Skeletal muscle tissue (tissue), 4 donors: ENCODE results near the gene OR2V1. TPM values are rescaled to one million over a fixed set of nuclear protein-coding genes. Genes with fewer than 3 reads are reported as not detected.

Experiments
- H3K27ac ChIP-seq: one replicate; pipeline ENCODE4 v1.7.0; 2013; ENCODE audit warnings: mild to moderate bottlenecking, low read depth, low read length, inconsistent platforms
- H3K27me3 ChIP-seq, 3 donors: one replicate each; pipeline ENCODE4 v1.7.0; 2013; ENCODE audit warnings: low read length in 3 of 3; ENCODE audit not compliant: control insufficient read depth in 3 of 3, insufficient read depth in 3 of 3
- H3K36me3 ChIP-seq, 3 donors: one replicate each; pipeline ENCODE4 v1.7.0; 2013; ENCODE audit warnings: low read length in 3 of 3; ENCODE audit not compliant: control insufficient read depth in 3 of 3, insufficient read depth in 3 of 3
- H3K4me1 ChIP-seq, 3 donors: one replicate each; pipeline ENCODE4 v1.7.0; 2013; ENCODE audit warnings: low read length in 3 of 3, mild to moderate bottlenecking in 3 of 3; ENCODE audit not compliant: control insufficient read depth in 3 of 3, insufficient read depth in 3 of 3
- H3K4me3 ChIP-seq, 3 donors: one replicate each; pipeline ENCODE4 v1.7.0; 2013; ENCODE audit warnings: low read length in 3 of 3
- H3K9ac ChIP-seq, 3 donors: one replicate each; pipeline ENCODE4 v1.7.0; 2013; ENCODE audit warnings: low read length in 3 of 3, mild to moderate bottlenecking in 3 of 3, moderate library complexity in 2 of 3, low read depth in 1 of 3
- H3K9me3 ChIP-seq, 3 donors: one replicate each; pipeline ENCODE4 v1.7.0; 2013; ENCODE audit warnings: low read length in 3 of 3; ENCODE audit not compliant: control insufficient read depth in 3 of 3
- total RNA-seq: library from RNA; depleted of rRNA; stranded (reverse); fragments of >200 nt; gene quantifications from one replicate; pipeline ENCODE4 v1.2.3, GENCODE V29; 2014
- donor health status: Osteomylitis.

Gene OR2V1
- total RNA-seq, 1 donor from 2014 or later = not detected

DNA sequence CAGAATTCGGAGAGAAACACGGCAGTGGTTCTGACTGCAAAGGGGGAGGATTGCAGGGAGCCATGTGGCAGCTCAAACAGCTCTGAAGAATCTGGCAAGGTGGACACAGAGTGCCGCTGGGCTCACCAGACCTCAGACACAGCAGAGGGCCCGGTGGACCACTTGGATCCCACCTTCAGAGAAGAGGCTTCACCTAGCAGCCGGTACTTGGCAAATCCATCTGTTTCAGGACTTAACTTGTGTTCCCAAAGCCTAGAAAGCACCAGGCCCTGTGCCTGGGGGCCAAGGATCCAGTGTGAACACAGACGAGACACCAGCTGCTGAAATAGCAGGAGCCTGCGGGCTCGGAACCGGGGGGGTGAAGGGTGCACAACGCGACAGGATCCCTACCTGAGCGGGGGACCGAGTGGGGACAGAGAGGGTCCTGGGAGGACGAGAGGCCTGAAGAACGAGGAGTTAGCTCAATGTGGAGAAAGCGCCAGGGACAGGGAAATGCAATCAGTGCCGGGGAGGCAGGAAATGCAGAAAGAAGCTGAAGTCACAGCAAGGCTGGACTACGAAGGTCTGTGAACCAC is 46.3 kb downstream of the OR2V1 start:
- Histone ChIP-seq H3K4me1 (no peaks in the 10 kb centered on the region), H3K9ac (no peak overlapping the region), H3K4me3 (no peak overlapping the region), H3K27me3 (peaks cover 6 to 14% (median 9%) of the 10 kb centered on the region in 3 donors), H3K27ac (no peak overlapping the region), H3K36me3 (no peaks in the 10 kb centered on the region), H3K9me3 (peaks cover 0 to 2% (median 0%) of the 10 kb centered on the region in 3 donors)

DNA sequence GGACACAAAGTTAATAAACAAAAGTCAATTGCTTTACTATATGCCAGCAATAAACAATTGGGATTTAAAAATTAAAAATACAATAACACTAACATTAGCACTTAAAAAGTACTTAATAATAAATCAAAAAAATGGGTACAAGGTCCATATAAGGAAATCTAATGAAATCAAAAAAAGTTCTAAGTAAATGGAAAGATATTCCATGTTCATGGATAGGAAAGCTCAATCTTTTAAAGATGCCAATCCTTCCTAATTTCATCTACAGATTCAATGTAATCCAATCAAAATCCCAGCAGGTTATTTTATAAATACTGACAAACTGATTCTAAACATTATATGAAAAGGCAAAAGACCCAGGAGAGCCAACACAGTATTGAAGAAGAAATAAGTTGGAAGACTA is 49.0 kb downstream of the OR2V1 start:
- Histone ChIP-seq H3K9ac (no peak overlapping the region), H3K4me3 (no peak overlapping the region), H3K9me3 (peaks cover 0 to 2% (median 0%) of the 10 kb centered on the region in 3 donors), H3K27ac (no peak overlapping the region), H3K36me3 (no peaks in the 10 kb centered on the region), H3K4me1 (no peaks in the 10 kb centered on the region), H3K27me3 (peaks cover 6 to 12% (median 9%) of the 10 kb centered on the region in 3 donors)

DNA sequence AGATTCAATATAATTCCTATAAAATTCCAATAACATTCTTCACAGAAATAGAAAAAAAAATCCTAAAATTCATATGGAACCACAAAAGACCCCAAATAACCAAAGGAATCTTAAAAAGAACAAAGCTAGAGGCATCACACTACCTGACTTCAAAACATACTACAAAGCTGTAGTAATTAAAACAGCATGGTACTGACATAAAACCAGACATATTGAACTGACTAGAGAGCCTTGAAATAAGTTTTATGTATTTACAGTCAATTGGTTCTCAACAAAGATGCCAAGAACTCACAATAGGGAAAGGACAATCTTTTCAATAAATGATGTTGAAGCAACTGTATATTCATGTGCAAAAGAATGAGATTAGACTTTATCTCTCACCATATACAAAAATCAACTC is 54.0 kb downstream of the OR2V1 start:
- Histone ChIP-seq H3K9me3 (peaks cover 0 to 2% (median 2%) of the 10 kb centered on the region in 3 donors), H3K9ac (no peak overlapping the region), H3K4me3 (no peak overlapping the region), H3K27ac (no peak overlapping the region), H3K36me3 (no peaks in the 10 kb centered on the region), H3K4me1 (no peaks in the 10 kb centered on the region), H3K27me3 (peaks cover 0 to 5% (median 4%) of the 10 kb centered on the region in 3 donors)

Other genes with a start within 250 kb of the OR2V1 start
- not detected for gene BTNL8, start 232.0 kb downstream of the OR2V1 start, total RNA-seq
- not detected for gene BTNL3, start 142.3 kb downstream of the OR2V1 start, total RNA-seq
- gene BTNL9, start 90.9 kb downstream of the OR2V1 start, total RNA-seq = 9.9 TPM
- gene OR2V2, start 16.4 kb upstream of the OR2V1 start, total RNA-seq = not detected
- gene TRIM7, start 74.0 kb upstream of the OR2V1 start, total RNA-seq = 9.9 TPM
- 15.1 TPM for gene TRIM41, start 92.1 kb upstream of the OR2V1 start, total RNA-seq
- gene RACK1, start 112.7 kb upstream of the OR2V1 start, total RNA-seq = 4,748 TPM
- 4.2 TPM for gene TRIM52, start 130.0 kb upstream of the OR2V1 start, total RNA-seq
- gene OR4F3, start 236.1 kb upstream of the OR2V1 start, total RNA-seq = not detected